Measurements from ENCODE around the gene APH1B.

The APH1B gene

GRCh38 chr15:63321462-63321861 lies 44.1 kb downstream of the APH1B start:
- TF ChIP-seq BHLHE40 (IDR thresholded peaks at IDR 0.05; ENCODE audit: borderline replicate concordance): no peak
- TF ChIP-seq HDGF (IDR thresholded peaks at IDR 0.05; ENCODE audit: borderline replicate concordance): no peak
- no peak for TF ChIP-seq SUZ12 (IDR thresholded peaks at IDR 0.05)
- no peak for TF ChIP-seq NFRKB (IDR thresholded peaks at IDR 0.05)
- no peak for TF ChIP-seq ELF4 (IDR thresholded peaks at IDR 0.05)
- TF ChIP-seq FOXK2 (IDR thresholded peaks at IDR 0.05): no peak
- no peak for TF ChIP-seq PKNOX1 (IDR thresholded peaks at IDR 0.05)
- TF ChIP-seq FOXA1 (IDR thresholded peaks at IDR 0.05): no peak
- TF ChIP-seq ZNF384 (IDR thresholded peaks at IDR 0.05): no peak
- TF ChIP-seq ARNT (IDR thresholded peaks at IDR 0.05): no peak
- POLR2A ChIA-PET: no interaction called here
- DNase-seq (ENCODE audit: extremely low spot score): no peak
- CTCF ChIA-PET: no interaction called here

- DNase-seq (ENCODE audit: extremely low spot score): no peak
- ChIA-PET POLR2A (no interaction called here), CTCF (no interaction called here)
- TF ChIP-seq NFRKB (IDR thresholded peaks at IDR 0.05) (no peak), HDGF (IDR thresholded peaks at IDR 0.05; ENCODE audit: borderline replicate concordance) (no peak), SUZ12 (IDR thresholded peaks at IDR 0.05) (no peak), FOXA1 (IDR thresholded peaks at IDR 0.05) (no peak), LEF1 (IDR thresholded peaks at IDR 0.05; ENCODE audit: borderline replicate concordance) (no peak), PKNOX1 (IDR thresholded peaks at IDR 0.05) (no peak), ARNT (IDR thresholded peaks at IDR 0.05) (no peak), ELF4 (IDR thresholded peaks at IDR 0.05) (no peak), ZNF384 (IDR thresholded peaks at IDR 0.05) (no peak)
Measured at GRCh38 chr15:63322541-63322940, 45.1 kb downstream of the APH1B start.

DNA sequence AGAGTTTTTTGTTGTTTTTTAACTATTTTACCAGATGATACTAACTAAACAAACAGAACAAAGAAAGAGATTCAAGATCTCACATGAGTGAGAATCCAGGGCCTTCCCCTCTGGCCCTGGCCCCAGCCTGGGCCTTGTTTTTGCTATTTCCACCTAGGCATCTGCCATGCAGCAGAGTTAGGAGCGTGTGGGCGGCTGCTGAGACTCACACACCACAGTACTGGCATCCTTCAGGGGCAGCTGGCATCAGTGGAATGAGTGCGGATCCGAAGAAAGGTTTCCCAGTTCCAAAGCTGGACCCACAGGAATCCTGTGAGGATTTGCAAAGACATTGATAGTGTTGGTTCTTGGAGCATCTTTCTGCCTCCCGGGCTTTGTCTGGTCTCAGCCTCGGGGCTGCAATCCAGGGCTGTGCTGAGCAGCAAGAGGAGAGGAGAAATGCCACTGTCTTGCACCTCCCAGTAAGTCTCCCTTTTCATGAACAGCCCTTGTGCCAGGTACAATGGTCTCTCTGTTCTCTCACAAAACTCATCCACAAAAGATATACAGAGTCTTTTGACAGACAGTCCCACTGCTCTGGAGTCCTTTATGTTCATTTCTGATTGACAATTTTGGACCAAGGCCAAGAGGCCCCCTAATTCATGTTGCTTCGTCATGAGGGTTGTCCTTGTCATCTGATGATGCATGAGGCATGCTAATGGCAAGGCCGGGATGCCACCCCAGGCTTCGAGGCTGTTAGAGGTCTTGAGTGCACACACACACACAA lies 46.6 kb downstream of the APH1B start:
- no peak for DNase-seq (ENCODE audit: extremely low spot score)
- TF ChIP-seq NFRKB (IDR thresholded peaks at IDR 0.05): no peak
- no peak for TF ChIP-seq TARDBP (IDR thresholded peaks at IDR 0.05)
- TF ChIP-seq ARNT (IDR thresholded peaks at IDR 0.05): no peak
- no peak for TF ChIP-seq L3MBTL2 (conservative IDR thresholded peaks at IDR 0.05)
- TF ChIP-seq FOXA1 (IDR thresholded peaks at IDR 0.05): no peak
- no peak for TF ChIP-seq ELF4 (IDR thresholded peaks at IDR 0.05)
- no peak for TF ChIP-seq ZNF384 (IDR thresholded peaks at IDR 0.05)
- TF ChIP-seq PKNOX1 (IDR thresholded peaks at IDR 0.05): no peak
- TF ChIP-seq CTBP1 (IDR thresholded peaks at IDR 0.05; ENCODE audit: borderline replicate concordance): no peak
- TF ChIP-seq LEF1 (IDR thresholded peaks at IDR 0.05; ENCODE audit: borderline replicate concordance): no peak
- TF ChIP-seq HDGF (IDR thresholded peaks at IDR 0.05; ENCODE audit: borderline replicate concordance): no peak
- ChIA-PET POLR2A (no interaction called here), CTCF (interaction anchor here (0.6 kb wide), 1 partner anchor 164 kb away, joined by 3 read pairs; no protein-coding TSS in a partner anchor)

GRCh38 chr15:63324770-63325169 lies 47.4 kb downstream of the APH1B start:
- CTCF ChIA-PET: no interaction called here
- no peak for TF ChIP-seq SUZ12 (IDR thresholded peaks at IDR 0.05)
- no peak for TF ChIP-seq TARDBP (IDR thresholded peaks at IDR 0.05)
- no peak for TF ChIP-seq FOXK2 (IDR thresholded peaks at IDR 0.05)
- TF ChIP-seq HDGF (IDR thresholded peaks at IDR 0.05; ENCODE audit: borderline replicate concordance): no peak
- TF ChIP-seq PKNOX1 (IDR thresholded peaks at IDR 0.05): no peak
- TF ChIP-seq FOXM1 (IDR thresholded peaks at IDR 0.05; ENCODE audit: borderline replicate concordance): no peak
- no peak for TF ChIP-seq CTBP1 (IDR thresholded peaks at IDR 0.05; ENCODE audit: borderline replicate concordance)
- no peak for TF ChIP-seq ELF4 (IDR thresholded peaks at IDR 0.05)
- no peak for TF ChIP-seq ARNT (IDR thresholded peaks at IDR 0.05)
- TF ChIP-seq L3MBTL2 (conservative IDR thresholded peaks at IDR 0.05): no peak
- TF ChIP-seq LEF1 (IDR thresholded peaks at IDR 0.05; ENCODE audit: borderline replicate concordance): no peak
- TF ChIP-seq SP1 (IDR thresholded peaks at IDR 0.05): no peak
- TF ChIP-seq NFRKB (IDR thresholded peaks at IDR 0.05): no peak
- POLR2A ChIA-PET: no interaction called here
- DNase-seq (ENCODE audit: extremely low spot score): no peak

DNA sequence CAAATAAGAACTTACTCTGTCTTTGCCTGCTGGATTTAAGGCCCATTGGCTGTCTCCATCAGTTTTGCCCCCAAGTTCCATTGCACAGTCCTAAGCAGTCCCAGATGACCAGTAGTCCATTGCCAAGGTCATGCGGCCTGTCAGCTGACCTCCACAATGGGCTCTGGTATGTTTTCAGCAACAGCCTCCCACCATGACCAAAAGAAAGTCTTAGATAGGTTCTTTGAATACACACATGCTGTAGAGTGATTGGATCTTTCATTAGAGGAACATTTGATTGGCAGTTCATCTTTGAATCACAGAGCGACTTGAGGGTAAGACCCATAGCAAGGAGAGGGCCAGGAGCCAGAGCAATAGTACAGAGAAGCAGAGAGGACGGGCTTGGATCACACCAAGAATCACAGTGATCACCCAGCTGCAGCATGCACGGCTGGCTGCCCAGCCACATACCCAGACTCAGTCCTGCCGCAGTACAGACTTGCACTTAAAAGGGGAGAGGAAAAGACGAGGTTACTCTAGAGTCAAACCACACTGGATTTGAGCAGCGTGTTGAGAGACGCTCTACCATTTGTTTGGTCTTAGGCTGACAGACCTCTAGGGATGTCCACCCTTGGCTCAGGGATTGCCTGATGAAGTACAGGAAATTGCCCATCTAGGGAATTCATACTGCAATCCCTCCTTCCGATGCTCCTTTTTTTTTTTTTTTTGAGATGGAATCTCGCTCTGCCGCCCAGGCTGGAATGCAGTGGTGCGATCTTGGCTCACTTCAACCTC lies 50.4 kb downstream of the APH1B start:
- DNase-seq (ENCODE audit: extremely low spot score): no peak
- ChIA-PET POLR2A (no interaction called here), CTCF (no interaction called here)
- TF ChIP-seq BHLHE40 (IDR thresholded peaks at IDR 0.05; ENCODE audit: borderline replicate concordance): no peak
- no peak for TF ChIP-seq ARNT (IDR thresholded peaks at IDR 0.05)
- no peak for TF ChIP-seq TARDBP (IDR thresholded peaks at IDR 0.05)
- no peak for TF ChIP-seq ZNF384 (IDR thresholded peaks at IDR 0.05)
- TF ChIP-seq FOXK2 (IDR thresholded peaks at IDR 0.05): no peak
- no peak for TF ChIP-seq ELF4 (IDR thresholded peaks at IDR 0.05)
- TF ChIP-seq SP1 (IDR thresholded peaks at IDR 0.05): no peak
- no peak for TF ChIP-seq NFRKB (IDR thresholded peaks at IDR 0.05)
- no peak for TF ChIP-seq FOXM1 (IDR thresholded peaks at IDR 0.05; ENCODE audit: borderline replicate concordance)
- no peak for TF ChIP-seq PKNOX1 (IDR thresholded peaks at IDR 0.05)
- TF ChIP-seq LEF1 (IDR thresholded peaks at IDR 0.05; ENCODE audit: borderline replicate concordance): no peak
- no peak for TF ChIP-seq CTBP1 (IDR thresholded peaks at IDR 0.05; ENCODE audit: borderline replicate concordance)
- TF ChIP-seq FOXA1 (IDR thresholded peaks at IDR 0.05): no peak

Data from HEK293T (cell line).